GM23338 (cell line): ENCODE results near the gene ADAMTS14. TPM values are rescaled to one million over a fixed set of nuclear protein-coding genes. Genes with fewer than 3 reads are reported as not detected.

ENCODE experiments used
- ATAC-seq: fragments of 200-7000 bp; cut with Tn5 transposase; 3 replicates; pipeline ENCODE4 v1.9.1; 2020
- DNase-seq: peaks from one replicate; pipeline ENCODE4 v3.0.0-alpha.2; 2015; ENCODE audit warnings: low spot score
- H2AFZ ChIP-seq: fragments of 200-600 bp; sonication (generic); 2 replicates; pipeline ENCODE4 v1.8.0; 2016; ENCODE audit warnings: antibody characterized with exemption, mild to moderate bottlenecking, moderate library complexity
- H3F3A ChIP-seq: fragments of 200-600 bp; sonication (generic); replicated peaks from 2 replicates; pipeline ENCODE4 v1.8.0; 2017; ENCODE audit warnings: antibody characterized with exemption, mixed run types, low read depth
- H3K27ac ChIP-seq: fragments of 200-600 bp; sonication (generic); 2 replicates; pipeline ENCODE4 v1.6.1; 2016; ENCODE audit warnings: low read depth
- H3K27me3 ChIP-seq: fragments of 200-600 bp; sonication (generic); 2 replicates; pipeline ENCODE4 v1.8.0; 2016; ENCODE audit warnings: mild to moderate bottlenecking, mixed run types, moderate library complexity; ENCODE audit not compliant: insufficient read depth
- H3K36me3 ChIP-seq: fragments of 200-600 bp; sonication (generic); 2 replicates; pipeline ENCODE4 v1.8.0; 2016; ENCODE audit warnings: mild to moderate bottlenecking; ENCODE audit not compliant: insufficient read depth
- H3K4me1 ChIP-seq: fragments of 200-600 bp; sonication (generic); 2 replicates; pipeline ENCODE4 v1.8.0; 2016; ENCODE audit warnings: mild to moderate bottlenecking, moderate library complexity; ENCODE audit not compliant: insufficient read depth
- H3K4me2 ChIP-seq: fragments of 200-600 bp; sonication (generic); 2 replicates; pipeline ENCODE4 v1.7.1; 2017; ENCODE audit warnings: mixed run types
- H3K4me3 ChIP-seq: fragments of 200-600 bp; sonication (generic); 2 replicates; pipeline ENCODE4 v1.6.1; 2016; ENCODE audit warnings: mixed run types
- H3K79me2 ChIP-seq: fragments of 200-600 bp; sonication (generic); replicated peaks from 2 replicates; pipeline ENCODE4 v1.8.0; 2017; ENCODE audit warnings: mild to moderate bottlenecking; ENCODE audit not compliant: insufficient read depth
- H3K9me2 ChIP-seq: fragments of 200-600 bp; sonication (generic); 2 replicates; pipeline ENCODE4 v1.8.0; 2017; ENCODE audit not compliant: insufficient read depth
- H4K20me1 ChIP-seq: fragments of 200-600 bp; sonication (generic); replicated peaks from 2 replicates; pipeline ENCODE4 v1.8.0; 2017; ENCODE audit warnings: mild to moderate bottlenecking; ENCODE audit not compliant: insufficient read depth
- H3K27ac Mint-ChIP-seq: 2 replicates; pipeline ENCODE4 v1.8.0; 2020; ENCODE audit warnings: inconsistent platforms, mild to moderate bottlenecking, moderate library complexity, mixed read lengths
- H3K27me3 Mint-ChIP-seq: 3 replicates; pipeline ENCODE4 v1.8.0; 2022; ENCODE audit warnings: low read depth, mild to moderate bottlenecking, moderate library complexity, mixed read lengths, inconsistent platforms; ENCODE audit not compliant: insufficient read depth, poor library complexity
- H3K36me3 Mint-ChIP-seq: 3 replicates; pipeline ENCODE4 v1.8.0; 2021; ENCODE audit warnings: low read depth, mild to moderate bottlenecking, inconsistent platforms, moderate library complexity, mixed read lengths
- H3K4me1 Mint-ChIP-seq: 3 replicates; pipeline ENCODE4 v1.8.0; 2020; ENCODE audit warnings: mild to moderate bottlenecking, inconsistent platforms, mixed read lengths
- H3K4me3 Mint-ChIP-seq: 3 replicates; pipeline ENCODE4 v1.8.0; 2021; ENCODE audit warnings: moderate library complexity, mild to moderate bottlenecking, inconsistent platforms, mixed read lengths
- H3K9me3 Mint-ChIP-seq: 3 replicates; pipeline ENCODE4 v1.8.0; 2020; ENCODE audit warnings: moderate library complexity, mild to moderate bottlenecking, inconsistent platforms, mixed read lengths
- CREB1 ChIP-seq: fragments of 250-450 bp; sonication (Bioruptor Pico); IDR thresholded peaks from 2 replicates; pipeline ENCODE4 v1.5.0; 2020; ENCODE audit warnings: low read depth, mild to moderate bottlenecking, moderate library complexity
- CTCF ChIP-seq, 2 experiments: fragments of 200-600 bp in 1 of 2; sonication (generic) in 1 of 2; conservative IDR thresholded peaks; 2 replicates each; pipeline versions ENCODE4 v1.5.1 to v1.6.1; 2016 to 2017; ENCODE audit warnings: antibody characterized with exemption in 2 of 2, low read depth in 2 of 2, mild to moderate bottlenecking in 2 of 2, moderate library complexity in 1 of 2
- ETS1 ChIP-seq: IDR thresholded peaks from 2 replicates; pipeline ENCODE4 v1.6.1; 2016; ENCODE audit warnings: antibody characterized with exemption
- EZH2 ChIP-seq: fragments of 200-600 bp; sonication (generic); IDR thresholded peaks from one replicate; pipeline ENCODE4 v1.8.0; 2017; ENCODE audit warnings: antibody characterized with exemption, mild to moderate bottlenecking, low read depth; ENCODE audit not compliant: unreplicated experiment
- EZH2phosphoT487 ChIP-seq: fragments of 200-600 bp; sonication (generic); IDR thresholded peaks from one replicate; pipeline ENCODE4 v1.8.1; 2018; ENCODE audit warnings: antibody characterized with exemption; ENCODE audit not compliant: unreplicated experiment
- NANOG ChIP-seq: IDR thresholded peaks from 2 replicates; pipeline ENCODE4 v1.6.1; 2016; ENCODE audit warnings: antibody characterized with exemption, borderline replicate concordance
- STAT1 ChIP-seq: IDR thresholded peaks from one replicate; pipeline ENCODE4 v1.6.1; 2016; ENCODE audit warnings: antibody characterized with exemption; ENCODE audit not compliant: unreplicated experiment
- ZNF114 ChIP-seq: fragments of 250-450 bp; sonication (Bioruptor Pico); IDR thresholded peaks from 2 replicates; pipeline ENCODE4 v1.5.0; 2020; ENCODE audit warnings: mild to moderate bottlenecking, moderate library complexity
- ZNF331 ChIP-seq: fragments of 250-450 bp; sonication (Bioruptor Pico); IDR thresholded peaks from 2 replicates; pipeline ENCODE4 v1.5.0; 2020; ENCODE audit warnings: low read depth, mild to moderate bottlenecking, moderate library complexity
- polyA plus RNA-seq: library from polyadenylated mRNA; unstranded; fragments of >200 nt; fragmentation: Nextera tagmentation; extraction: Ambion mirVana; gene quantifications from 2 replicates; pipeline ENCODE4 v1.2.1, GENCODE V29; 2016
- total RNA-seq: library from RNA; depleted of rRNA; stranded (reverse); fragments of >200 nt; shearing (Covaris generic); gene quantifications from 2 replicates; pipeline ENCODE4 v1.2.3, GENCODE V29; 2014

ADAMTS14 gene
- total and polyA plus RNA-seq, 2 experiments from 2014 or later: 1.9 to 2.1 TPM

- no peaks in the 10 kb centered on the region for H3K4me1 ChIP-seq
- H3F3A ChIP-seq: no peaks in the 10 kb centered on the region
- Mint-ChIP-seq H3K27me3 (peaks cover 7% of the 10 kb centered on the region), H3K4me3 (no peak overlapping the region), H3K36me3 (no peaks in the 10 kb centered on the region), H3K9me3 (no peaks in the 10 kb centered on the region), H3K4me1 (peaks cover 4% of the 10 kb centered on the region; the same call in 2 of the 3 replicates), H3K27ac (no peak overlapping the region)
- H3K4me3 ChIP-seq: no peak overlapping the region
- no peak overlapping the region for H3K27ac ChIP-seq
- H2AFZ ChIP-seq: no peak overlapping the region
- H3K4me2 ChIP-seq: no peak overlapping the region
- TF ChIP-seq CTCF (conservative IDR thresholded peaks at IDR 0.05; ENCODE audit: low read depth in 2 of 2) (no peak), ZNF331 (CRISPR knock-in tag) (no peak), EZH2phosphoT487 (no peak)
- H3K27me3 ChIP-seq: no peaks in the 10 kb centered on the region
- no peaks in the 10 kb centered on the region for H3K36me3 ChIP-seq
- H3K79me2 ChIP-seq: no peaks in the 10 kb centered on the region
- DNase-seq (no peak), ATAC-seq (no peak)
- no peaks in the 10 kb centered on the region for H4K20me1 ChIP-seq
- H3K9me2 ChIP-seq: no peaks in the 10 kb centered on the region
Measured at GRCh38 chr10:70743879-70744278, 71.6 kb downstream of the ADAMTS14 start.

GRCh38 chr10:70744617-70745143 lies 72.4 kb downstream of the ADAMTS14 start:
- Mint-ChIP-seq H3K27ac (no peak overlapping the region), H3K4me3 (no peak overlapping the region), H3K27me3 (peaks cover 7% of the 10 kb centered on the region), H3K36me3 (no peaks in the 10 kb centered on the region), H3K9me3 (no peaks in the 10 kb centered on the region), H3K4me1 (no peaks in the 10 kb centered on the region; the same call in 2 of the 3 replicates)
- no peaks in the 10 kb centered on the region for H3K27me3 ChIP-seq
- no peaks in the 10 kb centered on the region for H3K36me3 ChIP-seq
- no peaks in the 10 kb centered on the region for H3F3A ChIP-seq
- no peak overlapping the region for H3K27ac ChIP-seq
- no peak overlapping the region for H3K4me3 ChIP-seq
- TF ChIP-seq EZH2: no peak
- no peak for TF ChIP-seq STAT1
- TF ChIP-seq ETS1: no peak
- TF ChIP-seq CREB1: no peak
- no peak for TF ChIP-seq NANOG
- no peak for TF ChIP-seq ZNF114 (CRISPR knock-in tag)
- no peak overlapping the region for H2AFZ ChIP-seq
- no peaks in the 10 kb centered on the region for H3K4me1 ChIP-seq
- H3K9me2 ChIP-seq: no peaks in the 10 kb centered on the region
- H3K4me2 ChIP-seq: no peak overlapping the region
- H4K20me1 ChIP-seq: no peaks in the 10 kb centered on the region
- DNase-seq: no peak
- H3K79me2 ChIP-seq: no peaks in the 10 kb centered on the region
- no peak for ATAC-seq
